Retina (tissue), 1 donor: ENCODE results near the gene COG7.
"Not testable (repeated sequence)": the region's sequence is repeated elsewhere in the genome, so short reads cannot be mapped to it uniquely, and the experiment has no call there.

Source experiments
- DNase-seq: peaks from one replicate; pipeline ENCODE4 v3.0.0-alpha.2; 2016

Gene COG7

DNA sequence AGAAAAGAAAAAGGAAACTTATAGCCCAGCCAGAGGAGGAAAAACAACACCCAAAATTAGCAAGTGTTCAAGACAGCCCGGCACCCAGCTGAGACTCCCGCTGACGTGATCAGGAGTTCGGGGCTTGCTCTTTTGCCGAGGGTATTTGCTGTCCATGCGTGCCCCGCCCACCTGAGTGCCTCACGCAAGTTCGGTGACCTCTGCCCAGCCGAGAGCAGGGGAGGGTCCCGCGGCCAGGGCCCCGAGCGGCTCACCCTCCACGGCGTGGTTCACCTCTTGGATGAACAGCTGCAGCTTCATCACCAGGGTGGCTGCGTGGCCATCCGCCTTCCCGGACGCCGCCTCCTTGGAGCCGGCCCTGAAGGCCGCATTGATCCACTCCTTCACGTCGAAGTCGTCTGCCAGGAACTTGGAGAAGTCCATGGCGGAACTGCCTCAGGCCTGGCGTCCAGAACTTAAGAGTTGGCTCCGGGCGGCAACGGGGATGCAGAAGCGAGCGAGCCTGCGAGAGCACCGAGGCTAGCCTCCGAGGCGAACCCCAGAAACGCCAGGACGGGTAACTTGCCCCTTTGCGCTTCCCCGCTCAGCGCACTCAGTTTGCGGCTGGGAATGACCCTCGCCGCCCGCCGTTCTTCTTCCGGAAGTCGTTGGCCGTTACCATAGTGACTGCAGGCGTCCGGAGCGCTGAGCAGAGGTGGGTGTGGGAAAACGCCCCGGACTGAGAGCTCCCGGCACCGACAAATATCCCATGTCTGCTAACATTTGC, at the start of gene COG7:
COG7 (minus strand) TSS at position 618 of the 766 bp plus-strand sequence; CDS start at position 423, 195 bp downstream.
- DNase-seq = peak; percentile 98

DNA sequence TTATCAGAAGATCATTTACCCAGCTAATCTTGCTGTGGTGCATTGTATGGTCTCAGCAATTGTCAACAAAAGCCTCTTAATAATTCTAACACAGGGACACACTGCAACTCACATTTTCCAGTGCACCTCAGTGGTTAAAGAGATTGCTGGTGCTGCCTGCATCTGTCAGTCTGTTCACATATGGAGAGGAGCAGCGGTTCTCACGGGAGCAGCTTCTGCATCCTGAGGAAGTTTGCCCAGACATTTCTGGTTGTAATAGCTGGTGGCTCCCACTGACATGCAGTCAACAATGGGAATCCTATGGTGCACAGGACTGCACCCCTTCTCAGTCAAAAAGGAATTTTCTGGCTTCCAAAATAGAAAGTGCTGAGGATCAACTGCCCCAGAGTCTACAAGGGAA, 49.5 kb upstream of the COG7 start:
- DNase-seq = no peak

- DNase-seq = no peak
These were observed 48.3 kb upstream of the COG7 start for GRCh38 chr16:23501291-23501690.

GRCh38 chr16:23500862-23501225, 47.9 kb upstream of the COG7 start:
- no peak for DNase-seq

DNA sequence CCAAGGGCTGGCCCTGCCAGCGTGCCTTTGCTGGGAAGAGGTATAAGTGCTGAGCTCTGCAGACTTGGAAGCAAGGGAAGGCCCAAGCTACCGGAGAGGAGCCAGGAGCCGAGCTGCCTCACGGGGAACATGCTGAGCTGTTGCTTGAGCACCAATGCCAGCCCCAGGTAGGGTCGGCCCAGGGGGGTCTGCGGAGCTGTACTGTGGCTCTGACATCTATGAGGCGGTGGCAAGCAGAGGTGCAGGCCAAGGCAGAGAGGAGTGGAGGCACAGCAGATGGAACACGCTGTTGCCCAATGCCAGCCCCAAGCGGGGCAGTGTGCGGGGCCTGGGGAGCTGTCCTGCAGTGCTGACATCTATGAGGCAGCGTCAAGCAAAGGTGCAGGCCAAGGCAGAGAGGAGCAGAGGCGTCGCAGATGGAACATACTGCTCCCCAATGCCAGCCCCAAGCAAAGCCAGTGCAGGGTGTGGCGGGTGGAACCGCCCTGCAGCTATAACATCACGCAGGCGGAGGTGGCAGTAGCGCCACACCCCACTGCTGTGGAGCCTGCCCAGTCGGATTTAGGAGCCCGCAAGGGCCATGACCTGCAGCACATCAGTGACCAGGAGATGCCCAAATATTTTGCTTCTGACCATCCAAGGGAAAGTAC, 47.3 kb upstream of the COG7 start:
- DNase-seq = no peak

GRCh38 chr16:23499801-23500200, 46.8 kb upstream of the COG7 start:
- DNase-seq = no peak

DNA sequence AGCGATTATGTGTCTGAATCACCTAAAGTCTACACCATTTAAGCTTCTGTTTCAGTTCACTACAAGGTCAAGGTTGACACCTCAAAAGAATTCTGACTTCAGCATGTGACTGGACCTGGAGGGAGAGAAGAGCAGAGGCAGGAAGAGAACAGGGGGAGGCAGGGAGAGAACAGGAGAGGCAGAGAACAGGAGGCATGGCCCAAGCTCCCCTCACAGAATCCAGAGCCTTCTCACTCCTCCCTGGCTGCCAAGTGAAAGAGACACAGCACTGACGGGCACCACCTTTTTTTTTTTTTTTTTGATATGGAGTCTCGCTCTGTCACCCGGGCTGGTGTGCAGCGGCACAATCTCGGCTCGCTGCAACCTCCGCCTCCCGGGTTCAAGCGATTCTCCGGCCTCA, 45.9 kb upstream of the COG7 start:
- no peak for DNase-seq

- DNase-seq = no peak
These were observed 44.5 kb upstream of the COG7 start for GRCh38 chr16:23497543-23497868.

DNA sequence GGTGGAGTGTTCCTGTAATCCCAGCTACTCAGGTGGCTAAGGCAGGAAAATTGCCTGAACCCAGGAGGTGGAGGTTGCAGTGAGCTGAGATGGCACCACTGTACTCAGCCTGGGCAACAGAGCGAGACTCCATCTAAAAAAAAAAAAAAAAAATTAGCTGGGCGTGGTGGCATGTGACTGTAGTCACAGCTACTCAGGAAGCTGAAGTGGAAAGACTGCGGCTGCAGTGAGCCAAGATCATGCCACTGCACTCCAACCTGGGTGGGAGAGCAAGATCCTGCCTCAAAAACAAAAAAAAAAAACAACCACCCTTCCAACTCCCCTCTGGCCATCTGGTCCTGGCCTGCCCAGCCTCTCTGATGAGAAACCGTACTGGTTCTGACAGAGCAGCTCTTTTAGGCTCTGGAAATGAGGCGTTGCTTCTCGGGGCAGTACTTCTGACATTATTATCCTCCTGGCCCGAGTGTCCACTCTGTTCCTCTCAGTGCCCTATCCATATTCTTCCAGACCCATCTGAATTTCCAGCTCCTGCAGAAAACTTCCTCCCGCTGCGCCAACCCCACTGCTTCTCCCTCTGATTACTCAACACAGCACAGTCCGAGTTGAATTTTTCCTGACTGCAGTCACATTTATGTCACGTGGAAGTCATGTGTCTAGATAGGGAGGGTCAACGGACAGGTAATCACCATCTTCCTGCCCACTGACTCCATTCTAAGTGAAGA, 44.0 kb upstream of the COG7 start:
- DNase-seq = no peak

GRCh38 chr16:23495671-23496070, 42.7 kb upstream of the COG7 start:
- DNase-seq = no peak

DNA sequence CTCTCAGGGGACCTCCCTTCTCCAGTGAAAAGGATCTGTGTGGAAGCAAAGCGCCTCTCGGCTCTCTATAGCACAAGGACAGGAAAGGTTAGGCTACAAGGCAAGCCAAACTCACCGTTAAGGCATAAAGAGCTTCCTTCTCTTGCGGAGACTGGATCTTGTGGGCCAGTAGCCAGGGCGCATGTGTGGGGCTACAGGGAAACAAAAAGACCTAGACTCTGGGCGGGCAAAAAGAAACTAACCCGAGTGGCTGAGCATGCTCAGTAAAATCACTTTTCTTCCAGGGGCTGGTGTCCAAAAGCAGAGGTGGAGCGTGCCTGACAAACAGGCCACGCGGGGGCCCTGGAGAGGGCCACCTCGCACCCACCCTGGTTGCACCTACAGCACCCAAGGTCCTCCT, 41.2 kb upstream of the COG7 start:
- DNase-seq = no peak

DNA sequence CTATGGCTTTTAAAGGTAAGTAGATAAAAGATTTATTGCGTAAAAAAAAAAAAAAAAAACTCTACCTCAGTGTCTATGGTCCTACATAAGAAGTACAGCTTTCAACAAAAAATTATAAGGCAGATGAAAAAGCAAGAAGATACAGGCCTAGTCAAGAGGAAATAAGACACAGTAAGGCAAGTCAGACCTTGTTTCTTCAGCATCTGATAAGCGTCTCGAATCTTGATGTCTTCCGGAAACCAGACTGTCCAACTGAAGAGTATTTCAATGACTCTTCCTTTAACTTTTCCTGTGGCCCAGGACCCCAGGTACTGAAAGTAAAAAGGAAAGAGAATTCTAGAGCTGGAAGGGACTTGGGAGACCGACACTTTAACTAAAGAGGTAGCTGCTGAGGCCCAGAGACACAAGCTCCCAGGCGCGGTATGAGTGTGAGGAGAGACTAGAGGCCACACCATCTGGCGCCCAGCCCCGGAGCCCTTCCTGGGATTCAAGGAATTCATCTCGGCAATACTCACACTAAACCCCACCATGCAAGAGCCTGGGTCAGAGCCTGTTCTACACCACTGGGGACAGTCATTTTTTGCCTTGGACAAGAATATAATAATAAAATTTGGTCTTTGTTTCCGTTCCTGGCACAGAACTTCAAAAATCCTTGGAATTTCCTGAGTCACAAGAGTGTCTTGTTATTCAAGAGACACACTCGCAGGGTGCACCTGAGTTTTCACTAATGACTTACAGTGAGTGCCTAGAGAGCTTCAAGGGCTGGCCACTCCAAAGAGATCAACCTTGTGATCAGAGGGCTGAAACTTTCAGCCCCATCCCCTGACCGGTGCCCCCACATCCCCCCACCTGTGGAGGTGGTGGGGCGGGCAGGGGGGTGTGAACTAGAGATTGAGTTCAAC, 38.8 kb upstream of the COG7 start:
- no peak for DNase-seq

- no peak for DNase-seq
These were observed 33.5 kb upstream of the COG7 start for GRCh38 chr16:23486480-23486879.

GRCh38 chr16:23485841-23486240, 32.9 kb upstream of the COG7 start:
- DNase-seq = no peak

DNA sequence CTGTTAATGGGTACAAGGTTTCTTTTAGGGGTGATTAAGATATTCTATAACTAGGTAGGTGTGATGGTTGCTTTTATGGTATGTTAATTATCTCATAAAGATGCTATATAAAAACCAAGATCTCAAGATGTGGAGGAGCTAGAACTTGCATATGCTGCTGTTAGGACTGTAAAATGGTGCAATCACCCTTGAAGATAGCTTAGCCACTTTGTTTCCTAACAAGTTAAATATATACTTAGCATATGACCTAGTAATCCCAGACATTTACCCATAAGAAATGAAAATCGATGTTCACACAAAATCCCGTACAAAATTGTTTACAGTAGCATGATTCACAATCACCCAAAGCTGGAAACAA, 32.2 kb upstream of the COG7 start:
- no peak for DNase-seq

- DNase-seq = no peak
These were observed 31.7 kb upstream of the COG7 start for GRCh38 chr16:23484510-23485256.

DNA sequence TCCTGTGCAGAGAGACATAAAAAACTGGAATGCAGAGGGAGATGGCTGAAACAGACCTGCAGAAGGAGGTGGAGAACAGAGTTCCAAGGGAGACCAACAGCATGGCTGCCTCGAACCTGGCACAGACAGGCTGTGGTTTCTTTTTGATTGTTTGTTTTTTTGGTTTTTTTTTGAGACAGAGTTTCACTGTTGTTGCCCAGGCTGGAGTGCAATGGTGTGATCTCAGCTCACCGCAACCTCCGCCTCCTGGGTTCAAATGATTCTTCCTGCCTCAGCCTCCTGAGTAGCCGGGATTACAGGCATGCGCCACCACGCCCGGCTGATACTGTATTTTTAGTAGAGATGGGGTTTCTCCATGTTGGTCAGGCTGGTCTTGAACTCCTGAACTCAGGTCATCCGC, 30.5 kb upstream of the COG7 start:
- not testable (repeated sequence) for DNase-seq

GRCh38 chr16:23482778-23483177, 29.8 kb upstream of the COG7 start:
- no peak for DNase-seq

DNA sequence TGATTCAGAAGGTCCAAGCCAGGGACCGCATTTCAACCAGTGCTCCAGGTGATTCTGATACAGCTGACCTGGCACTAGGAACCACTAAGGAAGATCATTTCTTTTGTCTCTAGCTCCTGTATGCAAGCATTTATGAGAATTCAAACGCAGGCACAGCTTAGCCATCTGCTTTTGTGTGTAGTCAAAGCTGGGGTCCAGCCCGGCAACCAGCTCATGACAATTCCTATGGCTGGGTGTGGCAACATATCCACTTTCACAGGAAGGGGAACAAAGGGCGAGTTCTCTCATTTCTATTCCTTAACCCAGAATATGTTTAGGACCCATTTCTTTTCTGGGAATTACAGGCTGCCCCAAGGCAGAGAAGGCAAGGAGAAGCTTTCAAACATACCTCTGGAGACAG, 27.3 kb upstream of the COG7 start:
- no peak for DNase-seq

GRCh38 chr16:23479138-23479537, 26.1 kb upstream of the COG7 start:
- DNase-seq = no peak

- DNase-seq = no peak
These were observed 25.6 kb upstream of the COG7 start for GRCh38 chr16:23478566-23478965.

DNA sequence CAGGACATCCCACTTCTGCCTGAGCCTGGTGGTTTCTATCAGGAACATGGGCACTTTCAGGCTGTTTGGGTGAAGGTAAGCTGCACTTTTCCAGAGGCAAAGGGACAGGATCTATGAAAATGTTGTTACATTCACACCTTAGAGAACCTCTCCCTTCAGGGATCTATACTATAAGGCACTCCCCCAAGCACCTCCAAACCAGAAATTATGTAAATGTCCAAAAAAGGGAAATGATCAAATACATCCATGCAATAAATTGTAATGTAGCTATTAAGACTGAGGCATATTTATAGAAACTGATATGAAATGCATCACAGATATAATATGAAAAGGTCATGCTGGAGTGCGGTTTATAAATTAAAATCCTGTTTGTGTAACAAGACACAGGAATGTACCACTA, 23.3 kb upstream of the COG7 start:
- no peak for DNase-seq

DNA sequence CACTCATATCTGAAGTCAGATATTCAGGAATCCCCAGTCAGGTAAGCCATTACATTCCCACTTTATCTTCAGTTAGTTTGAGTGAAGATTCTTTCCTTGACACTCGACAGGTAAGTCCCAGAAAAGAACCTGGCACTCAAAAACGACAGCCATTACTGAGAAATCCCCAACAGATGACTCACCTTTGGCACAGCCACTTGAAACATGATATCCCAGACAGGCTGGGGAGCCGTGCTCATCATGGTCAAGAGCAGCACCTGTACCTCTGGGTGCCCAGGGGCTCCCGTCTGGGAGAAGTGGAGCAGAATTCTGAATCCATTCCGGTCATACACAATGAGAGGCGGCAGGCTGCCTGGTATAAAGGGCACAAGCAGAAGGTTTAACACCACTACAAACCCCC, 16.8 kb upstream of the COG7 start:
- DNase-seq = no peak
